Ovary (tissue), 9 donors: ENCODE results near the gene BEND6. TPM values are rescaled to one million over a fixed set of nuclear protein-coding genes. Genes with fewer than 3 reads are reported as not detected.

Experiments used
- DNase-seq, 5 donors: peaks; one replicate each; pipeline ENCODE4 v3.0.0-alpha.2; 2019 to 2020
- H3K27ac ChIP-seq, 2 donors: fragments of 200-600 bp; one replicate each; pipeline versions ENCODE4 v1.5.1 to v1.8.0; 2019 to 2022
- H3K27me3 ChIP-seq: fragments of 200-600 bp; one replicate; pipeline ENCODE4 v1.8.0; 2022
- H3K36me3 ChIP-seq: fragments of 200-600 bp; sonication (generic); one replicate; pipeline ENCODE4 v1.5.1; 2019
- H3K4me1 ChIP-seq: one replicate; pipeline ENCODE4 v1.8.1; 2013; ENCODE audit warnings: mild to moderate bottlenecking, moderate library complexity; ENCODE audit not compliant: insufficient read depth
- H3K4me3 ChIP-seq: fragments of 200-600 bp; sonication (generic); one replicate; pipeline ENCODE4 v1.5.1; 2017
- H3K9me3 ChIP-seq, 2 donors: fragments of 200-600 bp in 1 of 2; sonication (generic) in 1 of 2; one replicate each; pipeline versions ENCODE4 v1.5.1 to v1.8.1; 2013 to 2019; ENCODE audit warnings: mild to moderate bottlenecking in 1 of 2, moderate library complexity in 1 of 2
- CTCF ChIP-seq, 3 donors: fragments of 450-650 bp in 2 of 3; fragments of 200-600 bp in 1 of 3; IDR thresholded peaks; one replicate each; pipeline versions ENCODE4 v1.5.1 to v1.8.0; 2016 to 2022; ENCODE audit warnings: antibody characterized with exemption in 3 of 3, mild to moderate bottlenecking in 1 of 3
- EP300 ChIP-seq: sonication (generic); formaldehyde crosslinking; IDR thresholded peaks from one replicate; pipeline ENCODE4 v1.6.1; 2017; ENCODE audit warnings: antibody characterized with exemption
- POLR2A ChIP-seq: fragments of 450-650 bp; IDR thresholded peaks from one replicate; pipeline ENCODE4 v1.6.1; 2017; ENCODE audit warnings: antibody characterized with exemption, mild to moderate bottlenecking, moderate library complexity
- WGBS, 3 donors: extraction: QIAGEN DNeasy Blood & Tissue Kit in 1 of 3; methylation state at CpG; one replicate each; pipeline versions ENCODE4 v1.1.5 to v1.1.7; 2013 to 2017; 5-methylcytosine and 5-hydroxymethylcytosine counted together
- intact Hi-C, 4 donors: fragments of 100-400 bp; cut with DNase I; formaldehyde crosslinking; loops; one replicate each; pipeline versions ENCODE4 v1.11.0 to v1.15.1; 2022 to 2023
- polyA plus RNA-seq, 2 donors: library from polyadenylated mRNA; stranded (reverse); fragments of 200-250 nt in 1 of 2; fragments of 350-450 nt in 1 of 2; fragmentation: Illumina TruSeq in 1 of 2; extraction: RNeasy Lipid Tissue Mini Kit (QIAGEN cat#74804) in 1 of 2; gene quantifications; one replicate each; pipeline ENCODE4 v1.2.3, GENCODE V29; 2013 to 2014
- total RNA-seq, 7 donors: library from RNA; depleted of rRNA in 2 of 7; stranded (reverse); fragments of >200 nt in 2 of 7; fragmentation: NEBNext Ultra II Directional in 3 of 7; extraction: Animal tissue kit (Norgen Biotek cat#: 25700) in 3 of 7; gene quantifications; one replicate each; pipeline versions ENCODE4 v1.1.0 to v1.2.4, GENCODE V29; 2016 to 2023
- donor health status: DM: no; HTN: no; CAD: no; lungs with moderate emphysema.
- donor health status: DM: no; HTN: no; CAD: no.
- donor health status: Bipolar disorder and iron deficiency.
- donor health status: DM: yes; HTN: yes; CAD: no.
- donor health status: DM: no; HTN: no; CAD: no.
- donor health status: DM: yes; HTN: yes; CAD: no.

The BEND6 gene
- total and polyA plus RNA-seq, 9 donors: 1.3 to 5.2 (median 2.2) TPM

- TF ChIP-seq CTCF (IDR thresholded peaks at IDR 0.05): no peak
- no peaks in the 10 kb centered on the region for H3K9me3 ChIP-seq
- no peak overlapping the region for H3K27ac ChIP-seq
- DNase-seq: no peak
- H3K36me3 ChIP-seq: no peaks in the 10 kb centered on the region
- WGBS, 3 donors: 54 to 66% (median 58%) methylated on average over 4 of the region's 4 CpGs
- intact Hi-C loops: no loop called here
- no peaks in the 10 kb centered on the region for H3K27me3 ChIP-seq
- H3K4me1 ChIP-seq: no peaks in the 10 kb centered on the region
- no peak overlapping the region for H3K4me3 ChIP-seq
Measured at GRCh38 chr6:56934876-56935275, 20.0 kb upstream of the BEND6 start.

- Histone ChIP-seq H3K27me3 (no peaks in the 10 kb centered on the region), H3K4me1 (no peaks in the 10 kb centered on the region), H3K4me3 (no peak overlapping the region), H3K9me3 (peaks cover 0 to 2% of the 10 kb centered on the region in 2 donors), H3K36me3 (no peaks in the 10 kb centered on the region), H3K27ac (no peak overlapping the region)
- 53 to 73% (median 60%) methylated on average over 4 of the region's 4 CpGs for WGBS, 3 donors
- no peak for DNase-seq
- intact Hi-C loops: no loop called here
- TF ChIP-seq CTCF (IDR thresholded peaks at IDR 0.05) (no peak), EP300 (no peak), POLR2A (no peak)
Measured at GRCh38 chr6:56936466-56936865, 18.4 kb upstream of the BEND6 start.

- Histone ChIP-seq H3K4me1 (no peaks in the 10 kb centered on the region), H3K27ac (no peak overlapping the region), H3K27me3 (no peaks in the 10 kb centered on the region), H3K9me3 (peaks cover 0 to 4% of the 10 kb centered on the region in 2 donors), H3K36me3 (no peaks in the 10 kb centered on the region), H3K4me3 (no peak overlapping the region)
- intact Hi-C loops: no loop called here
- DNase-seq: no peak
- WGBS, 3 donors: 16 to 56% (median 42%) methylated on average over 1 of the region's 1 CpG
- TF ChIP-seq POLR2A (no peak), CTCF (IDR thresholded peaks at IDR 0.05) (no peak), EP300 (no peak)
Measured at GRCh38 chr6:56938649-56939191, 16.2 kb upstream of the BEND6 start.

- intact Hi-C loops: no loop called here
- TF ChIP-seq POLR2A (no peak), EP300 (no peak), CTCF (IDR thresholded peaks at IDR 0.05) (no peak)
- Histone ChIP-seq H3K27me3 (no peaks in the 10 kb centered on the region), H3K4me1 (no peaks in the 10 kb centered on the region), H3K9me3 (peaks cover 0 to 4% of the 10 kb centered on the region in 2 donors), H3K4me3 (no peak overlapping the region), H3K27ac (no peak overlapping the region), H3K36me3 (no peaks in the 10 kb centered on the region)
- WGBS, 3 donors: 91 to 99% (median 96%) methylated on average over 5 of the region's 5 CpGs
- DNase-seq: no peak
Measured at GRCh38 chr6:56940463-56940862, 14.4 kb upstream of the BEND6 start.

GRCh38 chr6:56940977-56941376 is 13.9 kb upstream of the BEND6 start:
- DNase-seq: no peak
- no peak for TF ChIP-seq CTCF (IDR thresholded peaks at IDR 0.05)
- TF ChIP-seq EP300: no peak
- no peak for TF ChIP-seq POLR2A

More at GRCh38 chr6:56940977-56941376, 13.9 kb upstream of the BEND6 start:
- no peaks in the 10 kb centered on the region for H3K36me3 ChIP-seq
- peaks cover 0 to 4% of the 10 kb centered on the region in 2 donors for H3K9me3 ChIP-seq
- H3K27ac ChIP-seq: no peak overlapping the region
- intact Hi-C loops: no loop called here
- no peaks in the 10 kb centered on the region for H3K27me3 ChIP-seq
- H3K4me1 ChIP-seq: no peaks in the 10 kb centered on the region
- H3K4me3 ChIP-seq: no peak overlapping the region
